GM11168 (cell line): Measurements from ENCODE around the gene PCDHGA8.
"Not testable (repeated sequence)": the region's sequence is repeated elsewhere in the genome, so short reads cannot be mapped to it uniquely, and the experiment has no call there.

ENCODE experiments used
- in situ Hi-C: fragments of 300-500 bp; cut with MboI; formaldehyde crosslinking; loops from one replicate; pipeline ENCODE4 v1.12.0; 2022; ENCODE audit warnings: low sequenced_read_pairs; ENCODE audit not compliant: unreplicated experiment

The PCDHGA8 gene

GRCh38 chr5:141392429-141393198, at the start of gene PCDHGA8:
TSS of gene PCDHGA8 (plus strand) at chr5:141392633. CDS start at chr5:141392814, 181 bp downstream.
- in situ Hi-C loops: loop anchor here (10.0 kb wide), 1 partner anchor 658 kb away; no protein-coding TSS in a partner anchor

GRCh38 chr5:141342773-141343172, 49.7 kb upstream of the PCDHGA8 start:
- in situ Hi-C loops: no loop called here

GRCh38 chr5:141343242-141343952, 49.0 kb upstream of the PCDHGA8 start, which contains the start of gene PCDHGA3:
TSS of gene PCDHGA3 (plus strand) at chr5:141343829. CDS start at chr5:141344034, 205 bp downstream.
- in situ Hi-C loops: no loop called here

GRCh38 chr5:141343953-141344463, 48.4 kb upstream of the PCDHGA8 start:
- in situ Hi-C loops: no loop called here

GRCh38 chr5:141345327-141345726, 47.1 kb upstream of the PCDHGA8 start:
- in situ Hi-C loops: no loop called here

GRCh38 chr5:141346017-141346416, 46.4 kb upstream of the PCDHGA8 start:
- in situ Hi-C loops: not testable (repeated sequence)

GRCh38 chr5:141349917-141350619, 42.4 kb upstream of the PCDHGA8 start, which contains the start of gene PCDHGB1:
TSS of gene PCDHGB1 (plus strand) at chr5:141350099. CDS start at chr5:141350261, 162 bp downstream.
- in situ Hi-C loops: no loop called here

- in situ Hi-C loops: no loop called here
These were observed 40.8 kb upstream of the PCDHGA8 start for GRCh38 chr5:141351591-141351990.

GRCh38 chr5:141354900-141355469, 37.4 kb upstream of the PCDHGA8 start, which contains the start of gene PCDHGA4:
TSS of gene PCDHGA4 (plus strand) at chr5:141355021. CDS start at chr5:141355108, 87 bp downstream.
- in situ Hi-C loops: no loop called here

- in situ Hi-C loops: no loop called here
These were observed 36.8 kb upstream of the PCDHGA8 start for GRCh38 chr5:141355641-141356040.

GRCh38 chr5:141356133-141356532, 36.3 kb upstream of the PCDHGA8 start:
- in situ Hi-C loops: no loop called here

- in situ Hi-C loops: no loop called here
These were observed 35.5 kb upstream of the PCDHGA8 start for GRCh38 chr5:141356950-141357349.

- in situ Hi-C loops: no loop called here
These were observed 32.5 kb upstream of the PCDHGA8 start, which contains the start of gene PCDHGB2 for GRCh38 chr5:141359790-141360426. TSS of gene PCDHGB2 (plus strand) at chr5:141359994. CDS start at chr5:141360136, 142 bp downstream.

GRCh38 chr5:141360685-141361084, 31.7 kb upstream of the PCDHGA8 start:
- in situ Hi-C loops: no loop called here

GRCh38 chr5:141362719-141363118, 29.7 kb upstream of the PCDHGA8 start:
- in situ Hi-C loops: no loop called here

GRCh38 chr5:141363952-141364660, 28.3 kb upstream of the PCDHGA8 start, which contains the start of gene PCDHGA5:
TSS of gene PCDHGA5 (plus strand) at chr5:141364162. CDS start at chr5:141364331, 169 bp downstream.
- in situ Hi-C loops: no loop called here

GRCh38 chr5:141366016-141366896, 26.2 kb upstream of the PCDHGA8 start:
- in situ Hi-C loops: no loop called here
